ENCODE results near the gene DOP1B.

Gene DOP1B

GRCh38 chr21:36113647-36114428 is 42.8 kb upstream of the DOP1B start:
- H3K9me3 ChIP-seq (ENCODE audit: control insufficient read depth, low read length), result no peaks in the 10 kb centered on the region
- no peaks in the 10 kb centered on the region for H3K79me2 ChIP-seq
- no peak overlapping the region for H3K9ac ChIP-seq
- H3K4me1 ChIP-seq, result no peaks in the 10 kb centered on the region
- no peaks in the 10 kb centered on the region for H3K36me3 ChIP-seq (ENCODE audit: control insufficient read depth, insufficient read depth, low read length)
- TF ChIP-seq CTCF (IDR thresholded peaks at IDR 0.05), result no peak
- H3K27me3 ChIP-seq (ENCODE audit: control insufficient read depth, insufficient read depth, low read length), result no peaks in the 10 kb centered on the region
- H3K27ac ChIP-seq, result no peak overlapping the region
- no peak overlapping the region for H3K4me2 ChIP-seq (ENCODE audit: low read length)
- H3K4me3 ChIP-seq (ENCODE audit: low read depth, low read length), result no peak overlapping the region
- H2AFZ ChIP-seq, result no peak overlapping the region

- Histone ChIP-seq H3K36me3 (ENCODE audit: control insufficient read depth, insufficient read depth, low read length) (no peaks in the 10 kb centered on the region), H3K9ac (no peak overlapping the region), H3K4me1 (no peaks in the 10 kb centered on the region), H3K4me2 (ENCODE audit: low read length) (no peak overlapping the region), H3K4me3 (ENCODE audit: low read depth, low read length) (no peak overlapping the region), H3K79me2 (no peaks in the 10 kb centered on the region), H3K27me3 (ENCODE audit: control insufficient read depth, insufficient read depth, low read length) (no peaks in the 10 kb centered on the region), H3K9me3 (ENCODE audit: control insufficient read depth, low read length) (no peaks in the 10 kb centered on the region), H2AFZ (no peak overlapping the region), H3K27ac (no peak overlapping the region)
- TF ChIP-seq CTCF (IDR thresholded peaks at IDR 0.05), result no peak
Observed at GRCh38 chr21:36115138-36115730, 41.4 kb upstream of the DOP1B start.

GRCh38 chr21:36117286-36117741 is 39.3 kb upstream of the DOP1B start:
- Histone ChIP-seq H3K36me3 (ENCODE audit: control insufficient read depth, insufficient read depth, low read length) (no peaks in the 10 kb centered on the region), H3K9ac (no peak overlapping the region), H3K4me2 (ENCODE audit: low read length) (no peak overlapping the region), H3K4me1 (no peaks in the 10 kb centered on the region), H3K27me3 (ENCODE audit: control insufficient read depth, insufficient read depth, low read length) (no peaks in the 10 kb centered on the region), H3K4me3 (ENCODE audit: low read depth, low read length) (no peak overlapping the region), H3K79me2 (no peaks in the 10 kb centered on the region), H3K27ac (no peak overlapping the region), H2AFZ (no peak overlapping the region), H3K9me3 (ENCODE audit: control insufficient read depth, low read length) (no peaks in the 10 kb centered on the region)
- TF ChIP-seq CTCF (IDR thresholded peaks at IDR 0.05), result no peak

GRCh38 chr21:36120304-36120888 is 36.2 kb upstream of the DOP1B start:
- Histone ChIP-seq H3K9ac (no peak overlapping the region), H3K27ac (no peak overlapping the region), H3K27me3 (ENCODE audit: control insufficient read depth, insufficient read depth, low read length) (no peaks in the 10 kb centered on the region), H3K4me1 (no peaks in the 10 kb centered on the region), H3K9me3 (ENCODE audit: control insufficient read depth, low read length) (no peaks in the 10 kb centered on the region), H3K4me3 (ENCODE audit: low read depth, low read length) (no peak overlapping the region), H3K36me3 (ENCODE audit: control insufficient read depth, insufficient read depth, low read length) (no peaks in the 10 kb centered on the region), H2AFZ (no peak overlapping the region), H3K4me2 (ENCODE audit: low read length) (no peak overlapping the region), H3K79me2 (no peaks in the 10 kb centered on the region)
- TF ChIP-seq CTCF (IDR thresholded peaks at IDR 0.05), result no peak

Data from parathyroid adenoma (tissue), 2 donors.